ENCODE data around the gene ACOT7.
"Not testable (repeated sequence)": the region's sequence is repeated elsewhere in the genome, so short reads cannot be mapped to it uniquely, and the experiment has no call there.

The ACOT7 gene

GRCh38 chr1:6429660-6430411 lies 36.3 kb upstream of the ACOT7 start:
- H3K4me2 ChIP-seq (ENCODE audit: low read length); H3K4me1 ChIP-seq (ENCODE audit: control insufficient read depth, insufficient read depth, low read length); H3K4me3 ChIP-seq (ENCODE audit: low read length); H3K9ac ChIP-seq (ENCODE audit: low read depth, low read length); H3K9me3 ChIP-seq (replicated peaks; ENCODE audit: low read length); H3K36me3 ChIP-seq (ENCODE audit: insufficient read depth, low read length): not testable (repeated sequence)
- peaks cover 59% of the 10 kb centered on the region for H3K27me3 ChIP-seq (ENCODE audit: control insufficient read depth, insufficient read depth, low read length)

GRCh38 chr1:6428453-6428852 lies 34.9 kb upstream of the ACOT7 start:
- H3K9ac ChIP-seq (ENCODE audit: low read depth, low read length); H3K9me3 ChIP-seq (replicated peaks; ENCODE audit: low read length); H3K4me3 ChIP-seq (ENCODE audit: low read length); H3K4me2 ChIP-seq (ENCODE audit: low read length); H3K36me3 ChIP-seq (ENCODE audit: insufficient read depth, low read length): not testable (repeated sequence)
- peaks cover 65% of the 10 kb centered on the region for H3K27me3 ChIP-seq (ENCODE audit: control insufficient read depth, insufficient read depth, low read length)
- peaks cover 18% of the 10 kb centered on the region for H3K4me1 ChIP-seq (ENCODE audit: control insufficient read depth, insufficient read depth, low read length)

GRCh38 chr1:6427441-6428390 lies 34.1 kb upstream of the ACOT7 start:
- H3K4me1 ChIP-seq (ENCODE audit: control insufficient read depth, insufficient read depth, low read length) = peaks cover 25% of the 10 kb centered on the region
- no peak overlapping the region for H3K4me3 ChIP-seq (ENCODE audit: low read length)
- H3K9ac ChIP-seq (ENCODE audit: low read depth, low read length) = no peak overlapping the region
- H3K27me3 ChIP-seq (ENCODE audit: control insufficient read depth, insufficient read depth, low read length) = peaks cover 70% of the 10 kb centered on the region
- no peaks in the 10 kb centered on the region for H3K9me3 ChIP-seq (replicated peaks; ENCODE audit: low read length)
- no peak overlapping the region for H3K4me2 ChIP-seq (ENCODE audit: low read length)
- no peaks in the 10 kb centered on the region for H3K36me3 ChIP-seq (ENCODE audit: insufficient read depth, low read length)

GRCh38 chr1:6426972-6427350 lies 33.4 kb upstream of the ACOT7 start:
- no peak overlapping the region for H3K4me3 ChIP-seq (ENCODE audit: low read length)
- no peak overlapping the region for H3K9ac ChIP-seq (ENCODE audit: low read depth, low read length)
- H3K4me2 ChIP-seq (ENCODE audit: low read length) = no peak overlapping the region
- H3K4me1 ChIP-seq (ENCODE audit: control insufficient read depth, insufficient read depth, low read length) = peaks cover 28% of the 10 kb centered on the region
- no peaks in the 10 kb centered on the region for H3K36me3 ChIP-seq (ENCODE audit: insufficient read depth, low read length)
- no peaks in the 10 kb centered on the region for H3K9me3 ChIP-seq (replicated peaks; ENCODE audit: low read length)
- H3K27me3 ChIP-seq (ENCODE audit: control insufficient read depth, insufficient read depth, low read length) = peaks cover 66% of the 10 kb centered on the region

- no peaks in the 10 kb centered on the region for H3K9me3 ChIP-seq (replicated peaks; ENCODE audit: low read length)
- no peak overlapping the region for H3K4me2 ChIP-seq (ENCODE audit: low read length)
- peaks cover 69% of the 10 kb centered on the region for H3K27me3 ChIP-seq (ENCODE audit: control insufficient read depth, insufficient read depth, low read length)
- peaks cover 28% of the 10 kb centered on the region for H3K4me1 ChIP-seq (ENCODE audit: control insufficient read depth, insufficient read depth, low read length)
- no peaks in the 10 kb centered on the region for H3K36me3 ChIP-seq (ENCODE audit: insufficient read depth, low read length)
- no peak overlapping the region for H3K4me3 ChIP-seq (ENCODE audit: low read length)
- H3K9ac ChIP-seq (ENCODE audit: low read depth, low read length) = no peak overlapping the region
Measured at GRCh38 chr1:6426277-6426971, 32.9 kb upstream of the ACOT7 start.

- Histone ChIP-seq H3K36me3 (ENCODE audit: insufficient read depth, low read length) (no peaks in the 10 kb centered on the region), H3K9ac (ENCODE audit: low read depth, low read length) (no peak overlapping the region), H3K27me3 (ENCODE audit: control insufficient read depth, insufficient read depth, low read length) (peaks cover 72% of the 10 kb centered on the region), H3K4me1 (ENCODE audit: control insufficient read depth, insufficient read depth, low read length) (peaks cover 28% of the 10 kb centered on the region), H3K9me3 (replicated peaks; ENCODE audit: low read length) (no peaks in the 10 kb centered on the region), H3K4me2 (ENCODE audit: low read length) (no peak overlapping the region), H3K4me3 (ENCODE audit: low read length) (no peak overlapping the region)
Measured at GRCh38 chr1:6425658-6426057, 32.1 kb upstream of the ACOT7 start.

- Histone ChIP-seq H3K9ac (ENCODE audit: low read depth, low read length) (no peak within 1 kb of the TSS), H3K36me3 (ENCODE audit: insufficient read depth, low read length) (no peaks in the 10 kb centered on the region), H3K27me3 (ENCODE audit: control insufficient read depth, insufficient read depth, low read length) (peaks cover 72% of the 10 kb centered on the region), H3K9me3 (replicated peaks; ENCODE audit: low read length) (no peaks in the 10 kb centered on the region), H3K4me2 (ENCODE audit: low read length) (peak within 1 kb of the TSS; percentile 54), H3K4me1 (ENCODE audit: control insufficient read depth, insufficient read depth, low read length) (peaks cover 33% of the 10 kb centered on the region), H3K4me3 (ENCODE audit: low read length) (no peak within 1 kb of the TSS)
Measured at GRCh38 chr1:6424619-6425593, 31.3 kb upstream of the ACOT7 start, which contains the start of gene ESPN. TSS of gene ESPN (plus strand) at chr1:6424776. CDS start at chr1:6424956, 180 bp downstream.

- Histone ChIP-seq H3K36me3 (ENCODE audit: insufficient read depth, low read length) (no peaks in the 10 kb centered on the region), H3K4me2 (ENCODE audit: low read length) (peak overlapping the region; percentile 53), H3K27me3 (ENCODE audit: control insufficient read depth, insufficient read depth, low read length) (peaks cover 72% of the 10 kb centered on the region), H3K4me3 (ENCODE audit: low read length) (no peak overlapping the region), H3K4me1 (ENCODE audit: control insufficient read depth, insufficient read depth, low read length) (peaks cover 33% of the 10 kb centered on the region), H3K9me3 (replicated peaks; ENCODE audit: low read length) (no peaks in the 10 kb centered on the region), H3K9ac (ENCODE audit: low read depth, low read length) (no peak overlapping the region)
Measured at GRCh38 chr1:6424000-6424565, 30.5 kb upstream of the ACOT7 start.

- Histone ChIP-seq H3K27me3 (ENCODE audit: control insufficient read depth, insufficient read depth, low read length) (peaks cover 77% of the 10 kb centered on the region), H3K4me1 (ENCODE audit: control insufficient read depth, insufficient read depth, low read length) (peaks cover 33% of the 10 kb centered on the region), H3K9me3 (replicated peaks; ENCODE audit: low read length) (no peaks in the 10 kb centered on the region), H3K36me3 (ENCODE audit: insufficient read depth, low read length) (no peaks in the 10 kb centered on the region), H3K9ac (ENCODE audit: low read depth, low read length) (no peak overlapping the region), H3K4me2 (ENCODE audit: low read length) (peak overlapping the region; percentile 53), H3K4me3 (ENCODE audit: low read length) (no peak overlapping the region)
Measured at GRCh38 chr1:6423321-6423999, 29.9 kb upstream of the ACOT7 start.

GRCh38 chr1:6421266-6421665 lies 27.7 kb upstream of the ACOT7 start:
- peaks cover 86% of the 10 kb centered on the region for H3K27me3 ChIP-seq (ENCODE audit: control insufficient read depth, insufficient read depth, low read length)
- no peak overlapping the region for H3K4me2 ChIP-seq (ENCODE audit: low read length)
- H3K9ac ChIP-seq (ENCODE audit: low read depth, low read length) = no peak overlapping the region
- no peak overlapping the region for H3K4me3 ChIP-seq (ENCODE audit: low read length)
- H3K36me3 ChIP-seq (ENCODE audit: insufficient read depth, low read length) = no peaks in the 10 kb centered on the region
- H3K9me3 ChIP-seq (replicated peaks; ENCODE audit: low read length) = no peaks in the 10 kb centered on the region
- H3K4me1 ChIP-seq (ENCODE audit: control insufficient read depth, insufficient read depth, low read length) = peaks cover 33% of the 10 kb centered on the region

All from skeletal muscle satellite cell (primary cell).